ENCODE results near the gene HOXD9.

HOXD9 gene

DNA sequence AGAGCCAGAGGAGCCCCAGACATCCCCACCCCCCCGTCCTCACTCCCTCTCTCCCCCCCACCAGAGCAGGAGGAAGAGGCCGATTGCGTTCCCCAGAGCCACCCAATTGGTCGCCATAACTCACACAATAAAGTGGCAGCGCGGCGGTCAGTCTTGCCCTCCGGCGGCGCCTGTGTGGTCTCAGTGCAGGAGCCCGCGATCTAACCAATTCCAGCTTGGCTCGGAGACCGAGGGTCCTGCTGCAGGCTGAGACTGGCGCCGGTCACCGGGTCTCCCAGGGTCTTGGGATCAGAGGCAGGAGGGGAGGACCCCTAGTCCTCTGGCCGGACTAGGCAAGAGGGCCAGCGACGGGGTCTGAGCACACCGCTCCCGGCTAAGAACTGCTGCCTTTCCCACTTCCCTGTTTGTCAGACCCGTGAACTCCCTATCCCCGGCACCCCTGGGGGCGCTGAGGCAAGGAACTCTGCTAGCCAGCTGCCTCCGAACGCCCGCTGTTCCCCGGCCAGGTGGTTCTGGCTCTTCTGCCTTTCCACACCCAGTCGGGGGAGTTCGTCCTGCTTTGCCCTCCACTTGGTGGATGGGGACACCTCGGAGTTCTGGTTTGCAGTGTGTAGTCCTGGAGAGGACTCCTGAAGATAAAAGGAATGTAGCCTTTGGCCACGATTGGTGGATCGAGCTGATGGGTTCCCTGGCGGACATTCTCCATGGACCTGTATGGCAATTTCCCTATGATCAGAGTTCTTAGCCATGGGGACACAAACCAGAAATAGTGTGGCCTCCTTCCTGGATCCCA lies 24.0 kb upstream of the HOXD9 start:
- no peak for DNase-seq (ENCODE audit: low spot score)

DNA sequence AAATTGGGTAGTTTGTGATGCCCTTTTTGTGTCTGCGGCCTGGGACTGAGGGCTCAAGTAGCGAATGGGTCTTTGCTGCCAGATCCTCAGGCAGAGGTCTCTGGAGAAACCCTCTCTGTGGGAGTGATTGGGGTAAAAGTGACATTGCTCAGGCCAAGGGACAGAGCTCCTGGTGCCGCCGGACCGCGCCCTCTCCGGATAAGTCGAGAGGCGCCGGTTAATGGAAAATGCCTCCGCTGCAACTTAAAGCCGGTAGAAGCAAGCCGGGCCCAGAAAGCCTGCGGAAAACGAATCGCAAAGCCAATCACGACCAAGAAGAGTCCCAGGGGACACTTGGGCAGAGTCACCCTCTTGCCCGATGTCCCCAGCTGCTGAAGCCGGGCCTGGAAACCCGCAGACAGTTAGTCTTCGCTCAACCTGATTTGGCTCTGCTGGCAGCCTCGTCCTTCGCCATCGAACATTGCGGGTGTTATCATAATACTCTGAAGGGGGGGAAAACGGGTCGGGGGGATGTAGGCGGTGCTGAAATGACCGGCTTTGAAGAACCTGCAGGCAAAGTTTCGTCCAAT lies 23.3 kb upstream of the HOXD9 start:
- DNase-seq (ENCODE audit: low spot score) = no peak

DNA sequence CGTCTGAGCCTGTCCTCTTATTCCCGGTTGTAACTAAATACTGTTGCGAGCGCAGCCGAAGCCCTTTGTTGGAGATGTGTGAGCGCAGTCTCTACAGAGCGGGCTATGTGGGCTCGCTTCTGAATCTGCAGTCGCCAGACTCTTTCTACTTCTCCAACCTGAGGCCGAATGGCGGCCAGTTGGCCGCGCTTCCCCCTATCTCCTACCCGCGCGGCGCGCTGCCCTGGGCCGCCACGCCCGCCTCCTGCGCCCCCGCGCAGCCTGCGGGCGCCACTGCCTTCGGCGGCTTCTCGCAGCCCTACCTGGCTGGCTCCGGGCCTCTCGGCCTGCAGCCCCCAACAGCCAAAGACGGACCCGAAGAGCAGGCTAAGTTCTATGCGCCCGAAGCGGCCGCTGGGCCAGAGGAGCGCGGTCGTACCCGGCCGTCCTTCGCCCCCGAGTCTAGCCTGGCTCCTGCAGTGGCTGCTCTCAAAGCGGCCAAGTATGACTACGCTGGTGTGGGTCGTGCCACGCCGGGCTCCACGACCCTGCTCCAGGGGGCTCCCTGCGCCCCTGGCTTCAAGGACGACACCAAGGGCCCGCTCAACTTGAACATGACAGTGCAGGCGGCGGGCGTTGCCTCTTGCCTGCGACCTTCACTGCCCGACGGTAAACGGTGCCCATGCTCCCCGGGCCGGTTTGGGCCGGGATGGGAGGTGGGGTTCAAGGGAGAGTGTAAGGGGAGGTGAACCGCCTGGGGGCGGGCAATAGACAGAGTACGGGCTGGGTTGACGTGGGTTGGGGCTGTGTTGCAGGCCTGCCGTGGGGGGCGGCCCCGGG lies 22.6 kb upstream of the HOXD9 start, which contains the start of gene HOXD12:
HOXD12 (plus strand) TSS at position 68 of the 819 bp plus-strand sequence; CDS start at position 75, 7 bp downstream.
- DNase-seq (ENCODE audit: low spot score) = no peak

DNA sequence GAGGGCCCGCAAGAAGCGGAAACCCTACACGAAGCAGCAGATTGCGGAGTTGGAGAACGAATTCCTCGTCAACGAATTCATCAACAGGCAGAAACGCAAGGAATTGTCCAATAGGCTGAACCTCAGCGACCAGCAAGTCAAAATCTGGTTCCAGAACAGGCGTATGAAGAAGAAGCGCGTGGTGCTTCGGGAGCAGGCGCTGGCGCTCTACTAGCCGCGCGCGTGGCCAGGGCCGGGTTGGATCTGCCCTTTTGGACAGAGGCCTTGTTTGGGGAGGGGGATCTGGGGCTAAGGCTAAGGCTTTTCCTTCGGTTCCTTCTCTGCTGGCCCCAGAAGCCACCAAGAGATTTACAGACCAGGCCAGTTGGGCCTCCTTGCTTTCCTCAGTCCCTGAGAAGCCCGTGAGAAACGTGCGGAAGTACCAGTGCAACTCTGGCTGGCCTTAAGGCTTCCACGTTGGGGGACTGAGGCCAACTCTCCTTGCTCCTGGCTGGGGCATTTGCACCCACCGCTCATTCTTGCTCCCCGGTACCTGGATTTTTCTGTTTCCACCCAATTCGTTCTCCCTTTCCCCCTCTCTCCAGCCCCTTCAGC lies 21.9 kb upstream of the HOXD9 start:
- DNase-seq (ENCODE audit: low spot score) = no peak

DNA sequence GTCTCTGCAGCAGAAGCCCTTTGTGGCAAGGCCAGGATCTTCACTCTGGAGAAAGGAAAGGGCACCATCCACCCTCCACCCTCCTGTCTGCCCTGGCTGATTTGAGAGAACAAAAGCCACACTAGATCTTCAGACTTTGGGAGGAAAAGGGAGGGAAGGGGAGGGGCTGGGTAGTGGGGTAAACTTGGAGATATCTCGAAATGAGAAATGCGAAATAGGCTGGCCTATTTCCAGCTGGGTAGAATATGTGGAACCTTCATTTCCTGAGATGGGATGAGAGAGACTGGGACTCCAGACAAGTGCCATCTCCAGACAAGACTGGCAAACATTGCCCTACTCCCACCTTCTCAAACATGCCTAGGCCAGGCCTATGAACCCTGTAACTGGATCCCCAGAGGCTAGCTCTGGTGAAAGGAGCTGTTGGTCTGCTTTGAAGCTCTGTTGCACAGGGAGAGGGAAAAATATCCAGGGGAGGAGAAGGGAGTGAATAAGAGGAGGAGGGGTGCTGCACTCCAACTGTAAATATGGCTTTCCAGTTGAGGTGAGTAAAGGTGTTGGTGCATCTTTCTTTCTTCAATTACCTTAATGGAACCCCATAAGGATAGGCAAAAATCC lies 21.2 kb upstream of the HOXD9 start:
- DNase-seq (ENCODE audit: low spot score) = no peak

DNA sequence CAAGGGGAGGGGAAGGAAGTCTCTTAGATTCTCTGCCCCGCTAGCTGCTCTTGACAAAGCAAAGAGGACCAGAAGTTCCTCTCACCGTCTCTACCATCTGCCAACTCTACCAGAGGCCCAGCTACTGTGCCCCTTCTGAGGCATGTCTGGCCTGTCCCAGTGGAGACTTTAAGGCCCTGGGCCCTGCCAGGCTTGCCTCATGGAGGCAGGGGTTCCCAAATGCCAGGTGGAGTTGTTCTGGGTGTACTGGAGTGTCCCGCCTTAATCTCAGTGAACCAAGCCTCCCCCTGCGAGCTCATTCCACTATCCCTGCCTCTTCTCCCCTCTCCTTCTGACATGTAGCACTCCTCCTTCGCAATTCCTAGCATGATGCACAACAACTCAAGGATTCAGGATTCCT lies 20.7 kb upstream of the HOXD9 start:
- no peak for DNase-seq (ENCODE audit: low spot score)

DNA sequence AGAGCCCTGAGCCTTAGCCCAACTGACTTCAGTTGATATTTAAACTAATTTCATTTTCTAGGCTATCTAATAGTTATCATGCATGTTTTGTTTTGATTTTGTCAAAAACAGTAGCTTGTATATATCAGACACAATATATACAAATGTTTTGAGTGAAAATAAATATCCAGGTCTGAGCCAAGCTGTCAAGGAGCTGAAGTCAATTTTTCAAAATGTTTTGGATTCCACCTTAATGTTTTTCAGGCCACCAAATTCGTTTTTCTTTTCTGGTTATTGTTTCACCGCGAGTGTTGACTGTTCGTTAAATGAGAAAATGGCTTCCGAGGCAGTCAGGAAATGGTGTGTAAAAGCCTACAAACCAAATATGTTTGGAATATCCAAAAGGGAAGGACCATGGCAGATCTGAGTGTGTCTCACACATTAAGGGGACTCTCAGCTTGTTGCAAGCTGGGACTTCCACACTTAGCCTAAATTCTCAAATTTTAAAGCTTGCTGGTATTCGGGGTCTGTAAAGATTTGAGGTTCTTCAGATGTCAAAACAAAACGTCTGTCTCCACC lies 20.1 kb upstream of the HOXD9 start:
- no peak for DNase-seq (ENCODE audit: low spot score)

DNA sequence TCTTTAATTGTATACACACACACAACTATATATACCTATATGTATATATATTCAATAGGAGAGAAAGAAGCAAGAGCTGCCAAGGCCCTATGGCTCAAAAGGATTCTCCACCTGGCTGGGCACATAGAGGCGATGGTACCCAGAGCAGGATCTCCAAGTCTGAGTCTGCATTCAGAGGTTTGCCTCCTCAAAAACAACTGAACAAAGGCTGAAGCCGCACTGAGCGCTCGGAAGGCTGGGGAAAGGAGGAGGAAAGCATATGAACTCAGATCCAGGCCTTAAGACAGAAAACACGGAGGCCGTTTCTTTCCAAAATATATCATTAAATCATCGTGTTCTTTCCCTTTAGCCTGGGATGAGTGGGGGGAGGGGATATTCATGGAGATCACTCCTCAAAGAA lies 19.3 kb upstream of the HOXD9 start:
- DNase-seq (ENCODE audit: low spot score) = no peak

DNA sequence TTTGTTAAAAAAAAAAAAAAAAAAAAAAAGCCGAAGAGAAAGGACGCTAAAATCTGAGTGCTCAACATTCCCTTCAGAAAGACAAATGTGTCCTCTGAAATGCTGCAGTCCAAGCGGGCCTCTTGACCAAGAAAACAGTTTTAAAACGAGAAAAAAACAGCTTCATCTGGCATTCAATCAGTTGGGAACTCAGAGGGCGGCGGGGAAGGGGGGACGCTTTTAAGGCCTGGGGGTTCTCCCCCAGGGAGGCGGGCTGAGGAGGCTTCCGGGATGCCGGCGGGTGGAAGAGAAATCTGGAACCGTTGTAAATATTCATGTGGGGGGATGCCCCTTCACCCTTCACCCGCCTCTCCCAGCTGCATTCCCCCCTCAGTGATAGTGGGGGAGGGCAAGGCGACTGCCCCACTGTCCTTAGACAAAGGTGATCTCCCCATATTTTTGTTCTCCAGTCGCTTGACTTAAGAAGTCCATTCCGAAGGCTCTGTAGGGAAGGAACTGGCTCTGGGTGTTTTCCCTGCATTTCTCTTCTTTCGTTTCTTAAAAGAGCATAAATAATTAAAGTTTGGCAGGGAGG lies 18.7 kb upstream of the HOXD9 start:
- no peak for DNase-seq (ENCODE audit: low spot score)

DNA sequence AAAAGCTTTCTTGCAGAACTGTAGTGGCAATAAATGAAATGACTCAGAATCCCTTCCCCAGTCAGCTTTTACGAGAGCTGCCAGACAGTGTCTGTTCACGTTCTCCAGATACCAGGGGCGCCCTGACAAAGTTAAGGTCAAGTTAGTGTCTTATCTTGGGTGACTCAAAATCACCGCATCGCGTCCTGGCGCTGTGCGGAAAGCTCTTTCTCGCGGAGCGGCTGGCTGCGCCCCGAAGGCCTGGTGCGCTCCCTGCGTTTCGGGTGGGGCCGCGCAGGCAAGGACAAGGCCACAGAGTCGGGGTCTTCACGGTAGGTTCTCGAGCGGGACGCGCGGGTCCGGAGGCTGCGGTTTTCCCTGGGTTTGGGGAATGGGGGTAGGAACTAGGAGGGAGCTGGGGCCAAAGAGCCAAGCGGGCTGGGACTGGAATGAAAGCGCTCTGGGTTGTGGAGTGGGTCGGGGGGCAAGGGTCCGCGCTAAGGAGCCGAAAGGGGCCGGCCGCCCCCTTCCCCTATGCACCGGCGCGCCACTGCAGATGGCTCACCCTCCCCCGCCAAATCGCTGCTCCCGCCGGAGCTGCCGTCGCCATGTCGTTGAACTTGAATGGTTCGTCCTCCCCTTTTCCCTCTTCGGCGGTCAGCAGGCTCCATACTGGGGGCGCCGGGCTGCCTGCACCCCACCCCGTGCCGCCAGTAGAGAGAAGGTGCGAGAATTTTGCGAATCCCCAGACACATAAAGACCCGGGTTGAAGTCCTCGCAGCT lies 18.0 kb upstream of the HOXD9 start:
- DNase-seq (ENCODE audit: low spot score) = no peak

DNA sequence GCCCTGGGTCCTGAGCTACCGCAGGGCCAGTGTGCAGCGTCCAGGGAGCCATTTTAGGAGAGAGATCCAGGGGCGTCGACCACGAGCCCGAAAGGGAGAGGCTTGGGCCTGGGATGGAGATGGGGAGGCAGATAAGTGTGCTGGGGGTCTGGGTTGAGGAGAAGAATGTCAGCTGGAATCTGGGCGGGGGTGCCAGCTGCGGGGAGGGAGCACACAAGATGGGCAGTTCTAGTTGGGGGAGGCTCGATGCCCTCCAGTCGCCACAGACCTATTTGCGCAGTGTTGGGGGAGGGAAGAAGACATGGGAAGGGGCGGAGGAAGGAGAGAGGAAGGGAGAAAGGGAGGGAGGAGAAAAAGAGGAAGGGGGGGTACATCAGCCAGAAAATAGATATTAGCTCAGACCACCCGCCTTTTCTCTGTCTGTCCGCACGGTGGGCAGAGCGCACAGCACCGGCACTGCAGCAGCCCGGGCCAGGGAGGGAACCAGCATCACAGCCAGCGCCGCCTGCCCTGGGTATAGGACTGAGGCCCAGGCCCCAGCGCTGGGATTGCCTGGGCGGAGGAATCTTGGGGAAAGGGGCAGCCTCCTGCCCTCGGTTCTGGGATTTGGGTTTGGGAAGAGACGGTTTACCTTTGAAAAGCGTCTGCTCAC lies 17.3 kb upstream of the HOXD9 start:
- DNase-seq (ENCODE audit: low spot score) = no peak

DNA sequence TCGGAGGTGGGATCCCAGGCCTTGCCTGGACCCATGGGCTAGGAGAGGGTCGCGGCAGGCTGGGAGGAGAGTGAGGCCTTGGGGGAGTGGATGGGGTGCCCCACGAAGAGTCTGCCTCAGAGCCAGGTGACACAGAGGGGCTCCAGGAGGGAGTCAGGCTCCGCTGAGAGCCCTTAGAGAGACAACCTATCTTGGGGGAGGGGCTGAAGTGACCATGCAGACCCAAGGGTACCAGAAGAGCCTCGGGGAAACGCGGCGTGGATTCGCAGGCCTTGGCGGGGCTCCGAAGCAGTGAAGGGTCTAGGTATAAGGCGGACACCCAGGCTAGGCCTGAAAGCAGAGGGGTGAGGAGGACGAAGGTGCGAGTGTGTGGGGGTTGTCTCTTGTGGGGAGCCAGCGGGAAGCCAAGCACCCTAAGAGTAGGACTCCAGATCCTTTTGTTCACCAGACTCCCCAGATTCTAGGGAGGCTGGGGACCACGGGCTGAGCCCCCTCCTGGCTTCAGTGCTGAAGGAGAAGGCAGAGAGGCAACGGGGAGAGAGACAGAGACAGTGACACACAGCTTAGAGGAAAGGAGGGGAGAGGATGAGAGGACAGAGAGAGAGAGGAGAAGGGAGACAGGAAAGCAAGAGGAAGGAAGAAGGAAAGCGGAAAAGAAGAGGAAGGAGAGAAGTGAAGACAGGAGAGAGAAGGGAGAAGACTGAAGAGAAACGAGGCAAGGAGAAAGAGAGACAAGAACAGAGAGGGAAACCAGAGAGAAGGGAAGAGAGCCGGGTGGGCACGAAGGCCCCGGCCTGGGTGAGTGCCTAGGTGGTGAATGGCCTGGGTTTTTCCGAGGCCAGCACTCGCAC lies 16.6 kb upstream of the HOXD9 start:
- no peak for DNase-seq (ENCODE audit: low spot score)

DNA sequence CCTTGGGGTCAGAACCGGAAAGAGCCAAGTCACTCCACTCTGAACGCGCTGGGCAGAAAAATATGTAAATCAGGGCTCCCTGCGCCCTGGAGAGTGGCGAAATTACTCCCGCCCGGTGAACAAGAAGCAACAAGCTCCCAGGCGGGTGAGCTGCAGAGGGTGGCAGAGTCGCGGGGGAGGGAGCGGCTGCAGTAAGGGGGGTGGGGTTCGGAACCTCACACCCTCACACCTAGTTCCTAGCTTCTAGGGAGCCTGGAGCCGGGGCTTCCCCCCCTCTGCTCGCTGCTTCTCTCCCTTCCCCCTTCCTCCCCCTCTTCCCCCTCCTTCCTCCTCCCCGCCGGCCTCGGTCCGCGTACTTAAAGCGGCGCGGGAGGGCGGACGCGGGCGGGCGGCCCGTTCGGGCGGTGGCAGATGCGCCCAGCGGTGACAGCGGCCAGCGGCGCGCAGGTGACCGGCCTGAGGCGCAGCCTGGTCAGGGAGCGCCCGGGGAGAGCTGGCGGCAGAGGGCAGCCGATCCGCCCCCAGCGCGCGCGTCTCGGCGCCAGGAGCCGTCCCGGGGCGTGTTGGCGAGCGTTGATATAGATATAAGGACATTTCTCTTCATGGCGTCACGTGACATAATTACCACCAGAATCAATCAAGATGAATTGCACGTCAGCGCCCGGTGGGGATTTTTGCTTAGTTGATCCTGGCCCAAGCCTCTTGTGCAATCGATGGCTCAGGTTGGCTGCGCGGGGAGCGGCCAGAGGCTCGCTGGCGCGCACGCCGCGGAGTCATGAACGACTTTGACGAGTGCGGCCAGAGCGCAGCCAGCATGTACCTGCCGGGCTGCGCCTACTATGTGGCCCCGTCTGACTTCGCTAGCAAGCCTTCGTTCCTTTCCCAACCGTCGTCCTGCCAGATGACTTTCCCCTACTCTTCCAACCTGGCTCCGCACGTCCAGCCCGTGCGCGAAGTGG lies 15.7 kb upstream of the HOXD9 start, which contains the start of gene HOXD11:
HOXD11 (plus strand) TSS at position 700 of the 959 bp plus-strand sequence; CDS start at position 776, 76 bp downstream.
- DNase-seq (ENCODE audit: low spot score) = no peak

DNA sequence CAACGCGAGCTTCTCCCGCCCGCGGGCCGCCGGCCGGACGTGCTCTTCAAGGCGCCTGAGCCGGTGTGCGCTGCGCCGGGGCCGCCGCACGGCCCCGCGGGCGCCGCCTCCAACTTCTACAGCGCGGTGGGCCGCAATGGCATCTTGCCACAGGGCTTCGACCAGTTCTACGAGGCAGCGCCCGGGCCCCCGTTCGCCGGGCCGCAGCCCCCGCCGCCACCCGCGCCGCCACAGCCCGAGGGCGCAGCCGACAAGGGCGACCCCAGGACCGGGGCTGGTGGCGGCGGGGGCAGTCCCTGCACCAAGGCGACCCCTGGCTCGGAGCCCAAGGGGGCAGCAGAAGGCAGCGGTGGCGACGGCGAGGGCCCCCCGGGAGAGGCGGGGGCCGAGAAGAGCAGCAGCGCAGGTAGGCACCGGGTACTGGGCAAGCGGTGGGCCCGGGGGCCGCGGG lies 14.8 kb upstream of the HOXD9 start:
- DNase-seq (ENCODE audit: low spot score) = no peak

DNA sequence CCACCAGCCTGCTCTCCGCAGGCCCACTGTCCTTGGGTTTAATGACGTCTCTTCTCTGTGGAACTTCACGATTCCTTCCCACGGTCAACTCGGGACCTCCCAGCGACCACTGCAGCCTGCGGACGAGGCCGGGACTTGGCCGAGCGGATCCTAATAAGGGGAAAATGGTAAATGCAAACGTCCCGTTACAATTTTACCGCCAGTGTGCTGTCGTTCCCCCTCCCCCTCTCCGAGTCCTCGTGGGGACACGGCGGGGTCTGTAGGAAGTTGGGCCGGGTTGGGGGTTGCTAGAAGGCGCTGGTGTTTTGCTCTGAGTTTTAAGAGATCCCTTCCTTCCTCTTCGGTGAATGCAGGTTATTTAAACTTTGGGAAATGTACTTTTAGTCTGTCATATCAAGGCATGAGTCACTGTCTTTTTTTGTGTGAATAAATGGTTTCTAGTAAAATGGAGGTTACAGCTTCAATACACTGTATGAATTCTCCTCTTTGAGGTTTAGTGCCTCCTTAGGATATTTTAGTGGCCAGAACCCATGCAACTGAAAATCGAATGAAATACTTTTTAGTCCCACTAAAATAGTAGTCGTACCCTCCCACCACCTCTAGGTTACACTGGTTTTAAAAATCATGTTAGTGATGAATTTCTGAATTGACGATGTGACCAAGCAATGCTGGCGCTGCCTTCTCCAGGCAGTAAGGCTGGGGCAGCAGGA lies 13.2 kb upstream of the HOXD9 start:
- no peak for DNase-seq (ENCODE audit: low spot score)

DNA sequence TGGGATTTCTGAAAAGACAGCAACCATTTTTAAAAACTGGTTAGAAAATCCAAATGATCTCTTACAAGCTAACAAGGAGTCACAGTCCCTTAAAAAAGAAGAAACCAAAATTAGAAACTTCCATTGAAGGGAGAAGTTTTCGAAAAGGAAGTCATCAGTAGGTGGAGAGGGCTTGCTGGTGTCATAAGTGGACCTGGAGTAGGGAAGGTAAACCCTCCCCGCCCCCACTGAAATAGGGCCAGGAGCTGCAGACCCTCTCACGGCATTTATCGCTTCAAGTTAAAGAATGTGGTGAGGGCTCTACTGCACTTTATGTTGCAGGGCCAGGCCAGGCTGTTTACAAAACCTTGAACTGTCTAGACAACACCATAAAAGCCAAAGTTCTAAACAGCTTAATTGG lies 12.6 kb upstream of the HOXD9 start:
- no peak for DNase-seq (ENCODE audit: low spot score)

Measured in activated CD4-positive, alpha-beta T cell treated with anti-CD3 and anti-CD28 coated beads, Interleukin-2, Interleukin-4, amounts not matched to agents 100 ng/mL and 50 ng/mL, durations not matched to agents 16 hours and 8 hours (primary cell).